GM12891 (cell line): ENCODE data around the gene RPS8.

Source experiments
- PAX5 ChIP-seq: IDR thresholded peaks from 2 replicates; pipeline ENCODE4 v1.6.1; 2011; ENCODE audit warnings: low read length, moderate library complexity, mild to moderate bottlenecking; ENCODE audit not compliant: insufficient read depth, severe bottlenecking
- POLR2A ChIP-seq: IDR thresholded peaks from 2 replicates; pipeline ENCODE4 v1.6.1; 2011; ENCODE audit warnings: low read depth, low read length, control low read depth
- POLR2AphosphoS5 ChIP-seq: IDR thresholded peaks from 2 replicates; pipeline ENCODE4 v1.6.1; 2011; ENCODE audit warnings: low read depth, low read length, control low read depth
- POU2F2 ChIP-seq: IDR thresholded peaks from 2 replicates; pipeline ENCODE4 v1.6.1; 2011; ENCODE audit warnings: low read depth, mild to moderate bottlenecking, control low read depth, low read length, moderate library complexity
- SPI1 ChIP-seq: IDR thresholded peaks from 2 replicates; pipeline ENCODE4 v1.6.1; 2011; ENCODE audit warnings: low read depth, low read length, control low read depth
- TAF1 ChIP-seq: IDR thresholded peaks from 2 replicates; pipeline ENCODE4 v1.6.1; 2011; ENCODE audit warnings: low read depth, low read length, control low read depth

DNA sequence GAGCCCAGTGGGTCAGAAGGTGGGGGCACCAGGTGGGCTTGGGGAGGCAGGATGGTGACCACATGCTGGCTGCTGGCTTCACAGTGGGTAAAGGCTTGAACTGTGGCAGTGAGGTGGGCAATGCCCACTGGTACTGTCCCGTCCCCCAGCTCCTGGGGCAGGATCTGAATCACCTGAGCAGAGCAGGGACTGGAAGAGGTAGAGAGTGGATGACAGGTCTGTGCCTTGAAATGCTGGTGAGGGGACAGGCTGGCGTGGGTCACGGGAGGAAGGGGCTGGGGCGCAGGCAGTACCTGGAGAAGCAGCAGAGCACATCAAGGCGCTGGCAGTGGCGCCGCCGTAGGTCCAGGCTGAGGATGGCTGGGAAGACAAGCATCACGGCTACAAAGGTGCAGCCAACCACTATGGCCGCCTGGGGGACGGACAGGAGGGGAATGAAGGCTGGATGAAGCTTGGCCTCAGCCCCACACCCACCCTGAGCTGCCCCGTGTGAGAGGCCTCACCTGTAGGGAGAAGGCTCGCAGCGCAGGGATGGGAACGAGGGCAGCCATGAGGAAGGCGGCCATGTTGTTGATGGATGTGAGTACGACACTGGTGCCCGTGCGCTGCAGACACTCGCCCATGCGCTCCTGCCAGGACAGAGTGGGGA lies 52.8 kb downstream of the RPS8 start:
- no peak for TF ChIP-seq TAF1
- no peak for TF ChIP-seq POLR2A
- no peak for TF ChIP-seq SPI1
- TF ChIP-seq POU2F2: no peak
- TF ChIP-seq POLR2AphosphoS5: no peak
- TF ChIP-seq PAX5: no peak
